NCI-H345 (cell line): ENCODE measurements around the gene TTBK2.
"Not testable (repeated sequence)": the region's sequence is repeated elsewhere in the genome, so short reads cannot be mapped to it uniquely, and the experiment has no call there.

Source experiments
- DNase-seq: peaks from one replicate; lab custom pipeline; 2025; lab: John Stamatoyannopoulos, UW

The TTBK2 gene

GRCh38 chr15:42920519-42921341 lies at the start of gene TTBK2:
TSS of gene TTBK2 (minus strand) at chr15:42920778. CDS start at chr15:42878617, 42,161 bp downstream.
- peak; percentile 98 for DNase-seq

GRCh38 chr15:42964476-42964875 lies 43.9 kb upstream of the TTBK2 start:
- DNase-seq = no peak

- no peak for DNase-seq
Measured at GRCh38 chr15:42955518-42955917, 34.9 kb upstream of the TTBK2 start.

- no peak for DNase-seq
Measured at GRCh38 chr15:42954291-42954690, 33.7 kb upstream of the TTBK2 start.

DNA sequence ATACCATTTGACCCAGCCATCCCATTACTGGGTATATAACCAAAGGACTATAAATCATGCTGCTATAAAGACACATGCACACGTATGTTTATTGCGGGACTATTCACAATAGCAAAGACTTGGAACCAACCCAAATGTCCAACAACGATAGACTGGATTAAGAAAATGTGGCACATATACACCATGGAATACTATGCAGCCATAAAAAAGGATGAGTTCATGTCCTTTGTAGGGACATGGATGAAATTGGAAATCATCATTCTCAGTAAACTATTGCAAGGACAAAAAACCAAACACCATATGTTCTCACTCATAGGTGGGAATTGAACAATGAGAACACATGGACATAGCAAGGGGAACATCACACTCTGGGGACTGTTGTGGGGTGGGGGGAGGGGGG lies 28.3 kb upstream of the TTBK2 start:
- not testable (repeated sequence) for DNase-seq

GRCh38 chr15:42940527-42940926 lies 19.9 kb upstream of the TTBK2 start:
- no peak for DNase-seq

- DNase-seq = no peak
Measured at GRCh38 chr15:42939841-42940240, 19.3 kb upstream of the TTBK2 start.

DNA sequence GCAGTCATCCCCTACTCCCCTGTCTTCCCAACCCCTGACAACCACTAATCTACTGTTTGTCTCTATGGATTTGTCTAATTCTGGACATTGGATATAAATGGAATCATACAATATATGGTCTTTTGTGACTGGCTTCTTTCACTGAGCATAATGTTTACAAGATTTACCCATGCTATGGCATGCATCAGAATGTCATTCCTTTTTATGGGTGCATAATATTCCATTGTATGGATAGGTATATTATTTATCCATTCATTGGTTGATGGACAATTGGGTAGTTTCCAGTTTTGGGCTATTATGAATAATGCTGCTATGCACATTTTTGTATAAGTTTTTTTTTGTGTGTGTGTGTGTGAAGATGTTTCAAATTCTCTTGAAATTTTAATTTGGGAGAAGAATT lies 16.6 kb upstream of the TTBK2 start:
- no peak for DNase-seq

GRCh38 chr15:42933886-42934667 lies 13.5 kb upstream of the TTBK2 start:
- DNase-seq = no peak

GRCh38 chr15:42932833-42933515 lies 12.4 kb upstream of the TTBK2 start:
- no peak for DNase-seq

- no peak for DNase-seq
Measured at GRCh38 chr15:42931702-42932486, 11.3 kb upstream of the TTBK2 start.

DNA sequence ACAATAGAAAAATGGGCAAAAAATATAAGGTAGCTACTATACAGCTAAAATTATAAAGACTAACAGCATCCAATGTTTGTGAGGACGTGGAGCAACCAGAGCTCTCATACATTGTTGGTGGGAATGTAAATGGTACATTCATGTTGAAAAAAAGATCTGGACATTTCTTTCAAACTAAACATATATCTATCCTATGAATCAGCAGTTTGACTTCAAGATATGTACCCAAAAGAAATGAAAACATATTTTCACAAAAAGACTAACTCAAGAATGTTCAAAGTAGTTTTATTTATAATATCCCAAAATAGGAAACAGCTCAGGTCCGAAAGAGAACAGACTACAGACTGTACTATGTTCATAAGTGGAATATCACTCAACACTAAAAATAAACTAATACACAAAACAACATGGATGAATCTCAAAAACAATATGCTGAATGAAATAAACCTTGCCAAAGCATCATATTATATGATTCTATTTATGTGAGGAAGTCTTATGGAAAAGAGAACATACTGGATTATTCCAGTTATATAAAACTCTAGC lies 8.8 kb upstream of the TTBK2 start:
- no peak for DNase-seq

- DNase-seq = no peak
Measured at GRCh38 chr15:42921342-42921731, 759 bp upstream of the TTBK2 start.

DNA sequence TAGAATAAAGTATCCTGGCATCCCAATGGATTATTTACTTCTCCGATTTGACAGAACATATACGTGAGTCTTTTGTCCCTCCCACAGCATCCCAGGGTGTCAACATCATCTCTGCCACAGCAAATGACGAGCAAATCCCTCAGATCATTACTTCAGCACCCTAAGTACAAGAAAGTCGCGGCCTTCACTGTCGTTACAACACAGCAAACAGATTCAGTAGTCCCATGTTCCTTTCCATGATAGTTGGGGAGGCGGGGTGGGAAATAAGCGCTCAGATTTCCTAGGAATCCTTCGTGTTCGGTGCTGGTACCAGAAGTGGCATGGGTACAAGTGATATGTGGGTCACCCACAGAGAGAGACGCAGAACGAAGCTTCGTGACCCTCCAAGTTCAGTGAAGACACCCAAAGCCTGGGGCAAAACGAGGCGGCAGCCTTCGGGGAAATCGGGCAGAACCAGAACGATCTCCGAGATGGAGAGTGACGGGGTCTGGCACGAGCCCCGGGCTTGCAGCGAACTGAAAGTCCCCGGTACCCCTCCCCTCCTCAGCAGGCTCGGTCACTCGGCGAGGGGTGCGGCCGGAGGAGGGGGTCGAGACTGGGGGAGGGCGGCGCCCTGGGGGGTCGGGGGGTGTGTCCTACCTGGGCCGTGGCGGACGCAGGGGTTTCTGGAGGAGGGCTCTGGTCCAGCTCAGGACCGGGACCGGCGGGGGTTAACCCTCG lies 619 bp downstream of the TTBK2 start:
- DNase-seq = peak; percentile 39

GRCh38 chr15:42919308-42919707 lies 1.3 kb downstream of the TTBK2 start:
- DNase-seq = no peak

- DNase-seq = no peak
Measured at GRCh38 chr15:42918047-42918446, 2.5 kb downstream of the TTBK2 start.

- no peak for DNase-seq
Measured at GRCh38 chr15:42915654-42916315, 4.8 kb downstream of the TTBK2 start.

GRCh38 chr15:42914728-42915497 lies 5.7 kb downstream of the TTBK2 start:
- no peak for DNase-seq

DNA sequence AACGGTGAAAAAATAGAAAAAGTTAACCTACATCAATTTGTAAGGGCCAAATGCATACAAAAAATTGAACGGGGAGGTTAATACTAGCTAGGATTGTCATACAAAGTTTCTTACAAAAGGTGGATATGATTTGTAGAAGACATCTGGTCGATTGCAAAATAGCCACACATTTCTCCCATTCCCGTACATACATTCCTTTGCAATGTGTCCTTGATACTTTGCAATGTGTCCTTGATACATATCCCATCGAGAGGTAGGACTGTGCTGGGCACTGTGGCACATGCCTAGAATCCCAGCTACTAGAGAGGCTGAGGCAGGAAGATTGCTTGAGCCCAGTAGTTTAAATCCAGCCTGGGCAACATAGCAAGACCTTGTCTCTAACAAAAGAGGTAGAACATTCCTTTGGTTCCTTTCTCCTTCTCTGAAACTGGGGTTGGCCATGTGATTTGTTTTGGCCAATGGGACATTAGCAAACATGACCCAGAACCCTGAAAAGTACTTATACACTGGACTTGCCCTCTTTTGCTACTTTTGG lies 9.5 kb downstream of the TTBK2 start:
- DNase-seq = no peak
